Activated CD4-positive, alpha-beta T cell treated with anti-CD3 and anti-CD28 coated beads for 24 hours (primary cell): Measurements from ENCODE around the gene NHERF1.

ENCODE experiments used
- DNase-seq, 2 donors: peaks; one replicate each; pipeline ENCODE4 v3.0.0-alpha.2; 2020; ENCODE audit warnings: low read depth in 2 of 2

The NHERF1 gene

DNA sequence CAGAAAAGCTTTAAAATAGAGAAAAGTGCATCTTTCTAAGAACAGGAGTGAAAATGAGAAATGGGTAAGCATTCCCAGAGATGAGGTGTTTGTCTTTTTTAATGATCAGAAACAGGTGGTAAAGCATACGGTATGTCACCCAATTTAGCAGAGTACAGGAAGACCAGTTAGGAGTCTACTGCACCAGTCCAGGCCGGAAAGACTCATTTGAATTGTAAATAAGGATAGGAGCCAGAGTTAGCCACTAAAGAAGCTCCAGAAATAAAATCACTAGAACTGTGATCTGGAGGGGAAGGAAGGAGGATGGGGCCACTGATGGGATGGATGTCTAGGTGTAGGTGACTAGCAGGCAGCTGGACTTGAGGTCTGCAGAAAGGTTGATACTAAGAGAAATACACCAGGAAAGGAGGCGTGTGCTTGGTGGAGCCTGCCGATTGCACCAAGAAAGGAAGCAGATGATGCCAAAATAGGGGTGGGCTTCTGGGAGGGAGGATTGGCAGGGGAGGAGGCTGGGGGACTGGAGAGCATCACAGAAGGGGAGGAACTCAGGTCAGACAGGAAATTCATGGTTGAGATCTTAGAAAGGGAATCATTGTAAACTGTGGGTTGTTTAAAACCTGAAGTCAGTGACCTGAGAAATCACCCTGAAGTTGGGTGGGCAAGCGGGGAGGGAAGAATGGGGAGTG, 35.8 kb downstream of the NHERF1 start:
- DNase-seq = no peak

GRCh38 chr17:74785096-74785980, 36.9 kb downstream of the NHERF1 start:
- DNase-seq = peak in 1 of 2 donors; percentile 15

DNA sequence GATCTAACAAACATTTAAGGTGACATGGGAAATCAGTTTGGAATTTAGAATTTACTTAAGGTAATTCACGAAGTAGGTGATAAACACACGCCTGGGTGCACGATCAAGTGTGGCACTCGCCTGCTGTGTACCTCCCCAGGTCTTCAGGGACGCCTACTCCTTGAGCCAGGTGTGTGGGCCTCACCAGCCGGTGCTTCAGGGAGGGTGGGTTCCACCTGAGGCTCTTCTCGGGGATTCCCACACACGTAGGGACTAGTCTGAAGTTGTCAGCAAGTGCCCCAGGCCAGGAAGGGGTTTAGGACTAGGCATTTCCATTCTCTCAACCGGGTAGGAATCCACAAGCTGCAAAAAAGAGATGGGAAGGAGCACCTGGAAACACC, 37.5 kb downstream of the NHERF1 start:
- DNase-seq = no peak

GRCh38 chr17:74786431-74787055, 38.1 kb downstream of the NHERF1 start:
- DNase-seq = no peak

GRCh38 chr17:74790161-74791058, 42.0 kb downstream of the NHERF1 start:
- no peak for DNase-seq

GRCh38 chr17:74792586-74793105, 44.2 kb downstream of the NHERF1 start:
- no peak for DNase-seq

DNA sequence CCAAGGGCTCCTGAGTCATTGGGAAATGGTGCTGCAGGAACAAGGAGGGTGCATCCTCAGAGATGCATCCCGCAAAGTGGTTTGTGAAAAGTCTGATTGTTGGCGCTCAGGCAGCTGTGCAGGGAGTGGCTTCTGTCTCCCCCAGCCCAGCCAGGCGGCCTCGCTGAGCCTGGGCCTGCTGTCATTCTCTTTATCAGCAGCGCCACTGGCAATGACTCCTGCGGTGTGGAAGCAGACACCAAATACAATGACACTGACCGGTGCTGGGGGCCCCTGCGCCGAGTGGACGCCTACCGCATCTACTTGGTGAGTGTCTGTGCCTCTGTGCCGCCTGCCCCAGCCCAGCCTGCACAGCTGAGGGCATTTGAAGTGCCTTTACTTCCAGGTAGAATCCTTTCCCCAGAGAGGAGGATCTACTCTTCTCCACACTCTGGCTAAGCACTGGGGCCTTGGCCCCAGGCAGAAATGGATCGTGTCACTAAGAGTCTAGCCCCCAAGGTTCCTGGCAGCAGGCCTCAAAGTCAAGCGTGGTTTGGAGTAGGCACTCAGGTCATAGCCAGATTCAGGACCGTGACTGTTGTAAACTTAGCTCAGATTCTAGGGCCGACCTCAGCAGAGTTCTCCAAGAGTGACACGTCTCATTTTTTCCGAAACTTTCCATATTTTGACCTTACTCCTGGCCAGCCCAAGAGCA, 47.0 kb downstream of the NHERF1 start:
- no peak for DNase-seq

DNA sequence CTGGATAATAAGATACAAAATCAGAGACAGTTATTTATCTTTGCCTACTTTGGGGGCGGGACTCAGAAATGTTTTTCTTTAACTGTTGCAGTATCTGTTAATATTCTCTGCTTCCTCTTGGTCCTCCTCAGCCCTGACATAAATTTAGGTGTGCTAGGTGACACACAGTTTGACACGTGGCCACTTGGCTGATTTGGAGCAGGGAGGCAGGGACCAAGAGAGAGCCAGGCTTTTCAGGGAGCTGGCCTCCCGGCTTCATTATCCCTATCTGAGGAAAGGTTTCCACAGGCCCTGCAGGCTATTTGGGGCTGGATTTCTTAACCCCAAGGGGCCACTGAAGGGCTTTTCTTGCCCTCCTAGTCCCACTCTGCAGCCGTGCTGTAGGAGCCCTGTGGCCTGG, 47.8 kb downstream of the NHERF1 start:
- no peak for DNase-seq

GRCh38 chr17:74796866-74797265, 48.4 kb downstream of the NHERF1 start:
- no peak for DNase-seq

DNA sequence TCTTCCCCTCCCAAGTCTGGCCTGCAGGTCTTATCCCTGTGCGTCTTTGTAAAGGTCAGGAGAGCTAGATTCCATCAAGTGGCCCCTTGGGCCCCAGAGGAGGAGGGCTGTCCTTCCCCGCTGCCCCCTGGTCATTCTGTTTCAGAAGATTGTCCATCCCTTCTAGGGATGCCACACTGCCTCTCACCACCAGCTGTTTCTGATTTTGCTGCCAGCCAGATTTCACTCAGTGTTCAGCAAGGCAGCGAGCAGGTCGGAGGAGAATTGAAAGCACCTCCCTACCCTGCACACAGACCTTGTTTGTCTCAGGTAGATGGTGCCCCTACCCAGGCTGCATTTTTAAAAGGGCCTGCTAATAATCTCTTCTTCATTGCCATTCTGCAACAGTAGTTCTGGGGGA, 49.4 kb downstream of the NHERF1 start:
- no peak for DNase-seq

- no peak for DNase-seq
Measured at GRCh38 chr17:74798239-74798707, 49.8 kb downstream of the NHERF1 start.

DNA sequence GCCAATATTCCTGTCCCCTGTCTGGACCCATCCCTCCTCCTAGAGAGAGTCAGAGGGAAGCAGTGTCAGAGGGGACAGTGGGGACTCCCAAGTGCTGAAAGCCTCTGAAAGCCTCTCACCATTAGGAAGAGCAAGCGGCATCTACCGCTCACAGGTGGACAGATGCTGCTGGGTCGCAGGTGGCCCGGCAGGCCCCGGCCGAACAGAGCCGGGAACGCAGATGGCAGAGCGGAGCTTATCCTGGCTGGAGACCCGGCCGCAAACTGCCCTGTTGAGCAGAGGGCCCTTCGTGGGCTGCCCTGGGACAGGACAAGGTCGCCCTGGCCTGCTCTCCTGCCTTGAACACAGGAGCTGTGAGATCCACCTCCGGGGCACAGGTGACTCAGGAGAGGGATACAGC, 50.7 kb downstream of the NHERF1 start:
- no peak for DNase-seq

DNA sequence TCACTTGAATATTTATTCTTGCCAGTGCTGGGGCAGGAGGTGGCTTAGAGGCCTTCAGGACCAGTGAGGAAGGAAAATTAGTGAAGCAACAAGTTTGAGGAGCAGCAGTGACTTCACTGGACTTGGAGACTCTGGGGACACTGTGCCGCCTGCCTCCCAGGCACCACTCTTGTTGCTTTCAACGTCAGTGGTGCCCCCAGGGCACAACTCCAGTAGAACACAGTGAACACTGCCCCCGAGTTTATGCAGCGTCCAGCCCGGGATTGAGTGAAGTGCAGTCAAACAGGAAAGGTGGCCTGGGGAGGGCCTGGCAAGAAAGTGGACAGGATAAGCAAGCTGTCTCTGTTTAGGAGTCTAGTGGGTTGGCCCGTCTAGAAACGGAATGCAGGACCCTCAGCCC, 52.1 kb downstream of the NHERF1 start:
- DNase-seq = no peak

- no peak for DNase-seq
Measured at GRCh38 chr17:74801896-74802295, 53.5 kb downstream of the NHERF1 start.

DNA sequence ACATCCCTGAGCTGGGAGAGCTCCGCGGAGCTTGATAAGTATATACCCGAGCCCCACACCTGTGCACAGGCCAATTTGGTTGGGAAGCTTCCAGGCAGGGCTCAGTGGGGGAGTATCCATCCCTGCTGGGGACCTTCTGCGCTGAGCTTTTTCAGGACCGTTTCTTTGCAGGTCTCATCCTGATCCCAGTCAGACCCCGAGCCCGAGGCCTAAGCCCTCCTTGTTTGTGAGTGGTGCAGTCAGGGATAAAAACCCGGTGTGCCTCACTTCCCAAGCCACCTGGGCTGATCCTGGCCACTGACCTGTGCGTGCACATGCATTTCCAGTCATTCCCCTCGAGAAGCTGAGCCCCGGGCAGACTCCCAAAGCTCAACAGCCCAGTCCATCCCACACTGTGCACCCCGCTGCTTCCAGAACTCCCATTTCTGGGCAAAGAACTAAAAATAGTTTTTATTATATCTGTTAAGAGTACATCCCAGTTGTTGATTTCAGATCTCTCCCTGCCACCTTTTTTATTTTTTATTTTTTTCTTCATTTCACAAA, 55.0 kb downstream of the NHERF1 start:
- no peak for DNase-seq

DNA sequence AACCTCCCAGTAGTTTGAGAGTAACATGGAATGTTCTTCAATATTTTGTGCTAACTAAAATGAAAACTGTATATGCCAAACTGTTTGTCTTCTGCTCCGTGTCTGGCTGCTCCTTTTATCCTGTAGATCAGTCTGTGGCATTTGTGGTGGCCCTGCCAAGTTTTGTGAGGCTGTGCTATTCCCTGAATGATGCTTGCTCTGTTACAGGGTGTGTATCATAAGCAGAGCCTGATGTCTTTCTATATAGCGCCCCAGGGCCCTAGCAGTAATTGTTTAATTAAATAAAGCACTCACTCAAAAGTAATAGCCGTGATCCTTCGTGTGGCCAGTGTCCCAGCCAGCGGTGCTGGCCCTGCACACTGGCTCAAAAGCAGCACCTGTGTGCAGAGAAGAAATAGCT, 55.5 kb downstream of the NHERF1 start:
- DNase-seq = no peak

DNA sequence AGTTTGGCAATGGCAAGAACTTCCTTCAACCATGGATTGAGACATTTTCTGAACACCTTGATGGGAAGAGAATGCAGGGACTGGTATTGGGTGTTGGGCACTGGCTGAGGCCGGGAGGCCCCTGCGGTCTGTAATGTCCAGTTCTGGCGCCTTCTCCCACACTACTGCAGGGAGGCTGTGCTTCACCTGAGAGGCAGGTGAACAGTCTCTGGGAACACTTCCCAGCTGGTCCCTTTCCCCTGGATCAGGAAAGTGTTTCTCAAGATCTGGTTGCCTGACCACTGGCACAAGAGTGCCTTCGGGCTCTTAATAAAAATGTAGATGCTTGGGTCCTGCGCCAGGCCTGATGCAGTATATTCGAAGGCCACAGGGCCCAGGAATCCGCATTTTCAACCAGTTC, 56.3 kb downstream of the NHERF1 start:
- no peak for DNase-seq

DNA sequence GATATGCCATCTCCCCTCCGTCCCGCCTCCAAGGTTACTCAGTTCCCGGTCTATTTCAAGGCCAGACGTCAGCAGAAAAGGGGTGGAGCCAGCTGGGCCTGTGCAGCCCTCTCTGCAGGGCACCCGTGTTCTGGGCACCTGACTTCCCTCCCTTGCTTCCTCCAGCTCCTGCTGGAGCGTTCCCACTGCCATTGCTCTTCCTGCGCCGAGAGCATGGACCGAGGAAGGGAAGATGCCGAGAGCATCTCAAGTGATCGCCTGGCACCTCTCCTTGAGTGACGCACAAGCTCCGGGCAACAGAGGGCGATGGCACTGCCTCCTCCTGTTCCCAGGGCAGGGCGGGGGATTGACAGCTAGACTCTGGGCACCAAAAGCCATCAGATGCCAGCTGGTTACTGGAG, 57.2 kb downstream of the NHERF1 start:
- no peak for DNase-seq

- no peak for DNase-seq
Measured at GRCh38 chr17:74806334-74806733, 57.9 kb downstream of the NHERF1 start.

DNA sequence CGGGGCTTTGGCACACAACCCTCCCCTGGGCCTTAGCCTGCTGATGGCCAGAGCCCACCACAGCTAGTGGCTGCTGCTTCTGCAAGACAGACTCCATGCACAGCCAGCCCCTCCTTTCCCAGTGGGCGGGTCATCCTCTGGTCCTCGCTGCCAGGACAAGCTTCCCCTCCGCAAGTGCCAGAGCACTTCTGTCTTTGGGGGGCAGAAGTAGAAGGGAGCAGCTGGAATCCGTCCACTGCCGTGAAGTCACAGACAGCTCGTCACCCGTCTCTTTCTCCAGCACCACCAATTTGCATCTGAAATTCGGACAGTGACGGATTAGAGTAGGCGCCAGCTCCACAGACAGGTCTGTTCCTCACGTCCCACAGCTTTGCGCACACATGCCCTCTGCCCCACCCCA, 59.0 kb downstream of the NHERF1 start:
- no peak for DNase-seq

DNA sequence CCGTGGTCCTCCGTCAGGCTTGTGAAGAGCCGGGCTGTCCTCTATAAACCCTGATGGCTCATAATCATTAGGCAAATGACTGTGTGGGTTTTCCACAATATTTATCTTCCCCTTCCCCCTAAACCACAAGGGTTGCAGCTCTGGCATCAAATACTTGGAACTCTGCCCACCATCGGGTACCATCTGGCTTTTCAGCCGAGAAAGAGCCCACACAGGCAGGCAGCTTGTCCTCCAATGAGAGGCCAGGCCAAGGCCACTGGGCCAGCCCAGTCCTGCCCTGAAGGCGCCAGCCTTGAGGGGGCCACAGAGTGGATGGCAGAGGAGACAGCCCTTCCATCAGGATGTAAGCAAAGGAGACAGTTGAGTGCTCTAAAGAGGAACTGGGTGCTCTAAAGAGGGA, 59.5 kb downstream of the NHERF1 start:
- DNase-seq = no peak
